OCI-LY7 (cell line): ENCODE data around the gene MRS2. TPM values are rescaled to one million over a fixed set of nuclear protein-coding genes. Genes with fewer than 3 reads are reported as not detected.
"Not testable (repeated sequence)": the region's sequence is repeated elsewhere in the genome, so short reads cannot be mapped to it uniquely, and the experiment has no call there.

Experiments used
- BruUV-seq: library from RNA; stranded (reverse); fragments of 400-500 nt; replicated peaks from 2 replicates; lab custom pipeline; 2021; lab: Mats Ljungman, UMichigan
- CTCF ChIA-PET: fragments of 300-600 bp; sonication (Branson Sonifier 250); formaldehyde crosslinking; loops from one replicate; lab custom pipeline; 2022; ENCODE audit warnings: antibody characterized with exemption; ENCODE audit not compliant: unreplicated experiment; lab: Charles Lee
- POLR2A ChIA-PET: fragments of 300-600 bp; sonication (Branson Sonifier 250); formaldehyde crosslinking; loops from one replicate; lab custom pipeline; 2022; ENCODE audit warnings: antibody characterized with exemption; lab: Charles Lee
- DNase-seq: peaks from one replicate; pipeline ENCODE4 v3.0.0-alpha.2; 2015; ENCODE audit warnings: low spot score
- H2AFZ ChIP-seq: fragments of 200-600 bp; sonication (generic), shearing (Covaris generic); 2 replicates; pipeline ENCODE4 v1.6.1; 2014; ENCODE audit warnings: mild to moderate bottlenecking, antibody characterized with exemption, low read length, moderate library complexity
- H3K27ac ChIP-seq: fragments of 200-600 bp; sonication (generic); 2 replicates; pipeline ENCODE4 v1.5.1; 2014; ENCODE audit warnings: mixed run types, low read depth, mild to moderate bottlenecking, moderate library complexity, low read length, inconsistent platforms; ENCODE audit not compliant: poor library complexity, severe bottlenecking
- H3K36me3 ChIP-seq: fragments of 200-600 bp; sonication (generic); 2 replicates; pipeline ENCODE4 v1.6.1; 2014; ENCODE audit warnings: mild to moderate bottlenecking, antibody characterized with exemption, low read length, moderate library complexity, mixed read lengths; ENCODE audit not compliant: insufficient read depth
- H3K4me1 ChIP-seq: fragments of 200-600 bp; sonication (generic); 2 replicates; pipeline ENCODE4 v1.5.1; 2014; ENCODE audit warnings: mild to moderate bottlenecking, low read length; ENCODE audit not compliant: insufficient read depth, poor library complexity, severe bottlenecking
- H3K4me2 ChIP-seq: fragments of 200-600 bp; sonication (generic); 2 replicates; pipeline ENCODE4 v1.6.1; 2014; ENCODE audit warnings: mild to moderate bottlenecking, low read length
- H3K4me3 ChIP-seq: fragments of 200-600 bp; sonication (generic); 2 replicates; pipeline ENCODE4 v1.5.1; 2014; ENCODE audit warnings: mild to moderate bottlenecking, low read depth, low read length; ENCODE audit not compliant: poor library complexity, severe bottlenecking
- H3K79me2 ChIP-seq: fragments of 200-600 bp; sonication (generic); 2 replicates; pipeline ENCODE4 v1.6.1; 2016; ENCODE audit warnings: low read depth, mild to moderate bottlenecking, low read length, moderate library complexity, mixed read lengths; ENCODE audit not compliant: insufficient read depth
- H3K9me2 ChIP-seq: fragments of 200-600 bp; sonication (generic); 2 replicates; pipeline ENCODE4 v1.6.1; 2016; ENCODE audit warnings: mild to moderate bottlenecking, low read length, mixed read lengths; ENCODE audit not compliant: insufficient read depth
- H3K9me3 ChIP-seq: fragments of 200-600 bp; sonication (generic); 2 replicates; pipeline ENCODE4 v1.6.1; 2014; ENCODE audit warnings: mild to moderate bottlenecking, mixed run types, low read length, mixed read lengths
- H4K20me1 ChIP-seq: fragments of 200-600 bp; sonication (generic); 2 replicates; pipeline ENCODE4 v1.6.1; 2014; ENCODE audit warnings: mild to moderate bottlenecking, antibody characterized with exemption, low read length, moderate library complexity, mixed read lengths; ENCODE audit not compliant: insufficient read depth
- EZH2phosphoT487 ChIP-seq: fragments of 200-600 bp; sonication (generic); IDR thresholded peaks from 2 replicates; pipeline ENCODE4 v1.6.1; 2018; ENCODE audit warnings: low read depth, borderline replicate concordance, mild to moderate bottlenecking, mixed run types, antibody characterized with exemption, low read length, moderate library complexity, mixed read lengths
- intact Hi-C: fragments of 100-400 bp; cut with micrococcal nuclease; formaldehyde crosslinking; loops from one replicate; pipeline ENCODE4 v1.10.0; 2022; ENCODE audit not compliant: unreplicated experiment
- total RNA-seq, 2 experiments: library from RNA; depleted of rRNA in 1 of 2; stranded (reverse); fragments of >200 nt in 1 of 2; shearing (Covaris generic) in 1 of 2; gene quantifications; 2 replicates each; pipeline ENCODE4 v1.2.3, GENCODE V29; 2014 to 2022
- TF ChIP-seq, protein P1 (sequence below): fragments of 200-600 bp; sonication (generic); conservative IDR thresholded peaks from 2 replicates; pipeline ENCODE4 v1.5.1; 2014; ENCODE audit warnings: mild to moderate bottlenecking, antibody characterized with exemption, low read length, moderate library complexity, mixed read lengths

Gene MRS2
- total RNA-seq, 2 experiments from 2014 or later = 0.97 TPM; not detected in 1

DNA sequence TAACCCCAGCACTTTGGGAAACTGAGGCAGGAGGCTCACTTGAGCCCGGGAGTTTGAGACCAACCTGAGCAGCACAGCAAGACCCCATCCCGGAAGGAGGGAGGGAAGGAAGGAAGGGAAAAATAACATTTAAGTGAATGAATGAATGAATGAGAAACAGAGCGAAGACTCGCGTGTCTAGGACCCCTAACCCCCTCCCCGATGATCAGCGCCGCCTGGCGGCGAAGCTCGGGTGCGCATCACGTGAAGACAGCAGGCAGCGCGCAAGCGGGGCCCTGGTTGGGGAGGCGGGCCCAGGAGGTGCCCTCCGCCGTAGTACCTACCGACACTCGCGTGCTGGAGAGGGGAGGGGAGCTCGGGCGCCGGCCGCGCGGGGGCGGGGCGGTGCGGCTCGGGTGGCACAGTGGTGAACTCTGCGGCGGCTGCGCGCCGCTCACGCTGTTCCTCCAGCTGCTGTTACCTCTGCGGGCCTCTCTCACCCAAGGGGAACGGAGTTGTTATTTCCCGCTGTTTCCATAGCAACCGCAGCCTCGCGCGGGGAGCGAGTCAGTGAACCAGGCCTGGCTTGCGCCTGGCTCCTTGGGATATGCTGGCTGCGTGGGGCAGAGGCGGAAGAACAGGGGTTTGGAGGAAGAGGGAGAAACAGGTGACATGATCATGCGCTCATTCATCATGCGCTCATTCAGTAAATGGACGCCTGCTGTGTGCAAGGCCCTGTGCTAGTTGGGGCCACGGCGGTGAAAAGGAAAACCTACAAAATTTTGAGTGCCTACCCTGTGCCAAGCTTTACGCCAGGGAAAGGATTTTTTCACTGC, 42.9 kb upstream of the MRS2 start:
- Histone ChIP-seq H3K4me3 (peak overlapping the region; percentile 5), H4K20me1 (no peaks in the 10 kb centered on the region), H3K27ac (no peak overlapping the region), H2AFZ (peak overlapping the region; percentile 61), H3K36me3 (no peaks in the 10 kb centered on the region), H3K4me2 (peak overlapping the region; percentile 50; the same call in 1 of the 2 replicates), H3K4me1 (peaks cover 4% of the 10 kb centered on the region), H3K9me2 (no peaks in the 10 kb centered on the region), H3K79me2 (no peaks in the 10 kb centered on the region), H3K9me3 (no peaks in the 10 kb centered on the region)
- intact Hi-C loops = no loop called here
- DNase-seq = peak; percentile 45
- no peak for TF ChIP-seq EZH2phosphoT487
- TF ChIP-seq, protein P1, sequence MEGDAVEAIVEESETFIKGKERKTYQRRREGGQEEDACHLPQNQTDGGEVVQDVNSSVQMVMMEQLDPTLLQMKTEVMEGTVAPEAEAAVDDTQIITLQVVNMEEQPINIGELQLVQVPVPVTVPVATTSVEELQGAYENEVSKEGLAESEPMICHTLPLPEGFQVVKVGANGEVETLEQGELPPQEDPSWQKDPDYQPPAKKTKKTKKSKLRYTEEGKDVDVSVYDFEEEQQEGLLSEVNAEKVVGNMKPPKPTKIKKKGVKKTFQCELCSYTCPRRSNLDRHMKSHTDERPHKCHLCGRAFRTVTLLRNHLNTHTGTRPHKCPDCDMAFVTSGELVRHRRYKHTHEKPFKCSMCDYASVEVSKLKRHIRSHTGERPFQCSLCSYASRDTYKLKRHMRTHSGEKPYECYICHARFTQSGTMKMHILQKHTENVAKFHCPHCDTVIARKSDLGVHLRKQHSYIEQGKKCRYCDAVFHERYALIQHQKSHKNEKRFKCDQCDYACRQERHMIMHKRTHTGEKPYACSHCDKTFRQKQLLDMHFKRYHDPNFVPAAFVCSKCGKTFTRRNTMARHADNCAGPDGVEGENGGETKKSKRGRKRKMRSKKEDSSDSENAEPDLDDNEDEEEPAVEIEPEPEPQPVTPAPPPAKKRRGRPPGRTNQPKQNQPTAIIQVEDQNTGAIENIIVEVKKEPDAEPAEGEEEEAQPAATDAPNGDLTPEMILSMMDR = peak; percentile 47; the same call in 1 of the 2 replicates
- ChIA-PET CTCF (no interaction called here), POLR2A (no interaction called here)
- no TSS peak for BruUV-seq

DNA sequence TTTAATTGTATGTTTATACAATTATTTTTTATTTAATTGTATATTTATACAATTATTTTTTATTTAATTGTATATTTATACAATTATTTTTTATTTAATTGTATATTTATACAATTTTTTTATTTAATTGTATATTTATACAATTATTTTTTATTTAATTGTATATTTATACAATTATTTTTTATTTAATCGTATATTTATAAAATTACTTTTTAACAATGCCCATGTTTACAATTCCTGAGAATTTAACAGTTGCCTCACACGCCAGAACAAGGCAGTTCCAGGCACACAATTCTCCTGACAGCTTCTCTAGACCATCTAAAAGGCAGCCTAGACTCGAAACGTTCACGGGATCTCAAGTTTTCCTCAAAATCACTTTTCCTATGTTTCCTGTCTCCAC, 40.4 kb upstream of the MRS2 start:
- H3K4me2 ChIP-seq, H3K9me3 ChIP-seq, H3K9me2 ChIP-seq, H3K27ac ChIP-seq, H2AFZ ChIP-seq, H3K4me3 ChIP-seq, intact Hi-C loops, H3K36me3 ChIP-seq, CTCF ChIA-PET, H4K20me1 ChIP-seq, H3K4me1 ChIP-seq, DNase-seq, H3K79me2 ChIP-seq, BruUV-seq: not testable (repeated sequence)
- POLR2A ChIA-PET = interaction anchor here (1.1 kb wide), 1 partner anchor 8 kb away, joined by 3 read pairs; no protein-coding TSS in a partner anchor

DNA sequence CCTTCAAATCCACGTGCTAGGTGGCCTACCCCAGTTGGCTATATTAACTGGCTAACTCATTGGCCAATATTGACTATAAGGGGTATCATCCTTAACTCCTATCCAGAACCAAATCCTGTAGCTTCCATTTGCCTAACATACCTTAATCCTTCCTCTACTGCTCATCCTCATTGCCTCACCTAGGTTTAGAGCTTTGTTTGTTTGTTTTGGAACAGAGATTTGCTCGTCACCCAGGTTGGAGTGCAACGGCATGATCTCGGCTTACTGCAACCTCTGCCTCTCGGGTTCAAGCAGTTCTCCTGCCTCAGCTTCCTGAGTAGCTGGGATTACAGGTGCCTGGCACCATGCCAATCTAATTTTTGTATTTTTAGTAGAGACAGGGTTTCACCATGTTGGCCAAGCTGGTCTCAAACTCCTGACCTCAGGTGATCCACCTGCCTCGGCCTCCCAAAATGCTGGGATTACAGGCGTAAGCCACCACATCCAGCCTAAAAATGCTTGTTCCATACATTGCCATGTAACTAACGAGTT, 37.6 kb upstream of the MRS2 start:
- H3K36me3 ChIP-seq, H3K79me2 ChIP-seq, H3K9me3 ChIP-seq, H3K4me1 ChIP-seq, CTCF ChIA-PET, H2AFZ ChIP-seq, H4K20me1 ChIP-seq, POLR2A ChIA-PET, H3K27ac ChIP-seq, H3K4me3 ChIP-seq, H3K4me2 ChIP-seq, DNase-seq, BruUV-seq, H3K9me2 ChIP-seq, intact Hi-C loops: not testable (repeated sequence)
